Bone marrow (tissue), 2 donors: ENCODE data around the gene RPS3A.
A peak's percentile ranks its signal among the peaks of the same experiment; 100 is the strongest.
"Not testable (repeated sequence)": the region's sequence is repeated elsewhere in the genome, so short reads cannot be mapped to it uniquely, and the experiment has no call there.

Source experiments
- DNase-seq, 2 donors: peaks; one replicate each; lab custom pipeline; 2025; lab: John Stamatoyannopoulos, UW

The RPS3A gene

GRCh38 chr4:151099229-151099975, at the start of gene RPS3A:
TSS of gene RPS3A (plus strand) at chr4:151099628. CDS start at chr4:151099653, 25 bp downstream.
- peak; percentile 93 to 97 for DNase-seq

GRCh38 chr4:151052785-151053184, 46.6 kb upstream of the RPS3A start:
- DNase-seq = no peak

DNA sequence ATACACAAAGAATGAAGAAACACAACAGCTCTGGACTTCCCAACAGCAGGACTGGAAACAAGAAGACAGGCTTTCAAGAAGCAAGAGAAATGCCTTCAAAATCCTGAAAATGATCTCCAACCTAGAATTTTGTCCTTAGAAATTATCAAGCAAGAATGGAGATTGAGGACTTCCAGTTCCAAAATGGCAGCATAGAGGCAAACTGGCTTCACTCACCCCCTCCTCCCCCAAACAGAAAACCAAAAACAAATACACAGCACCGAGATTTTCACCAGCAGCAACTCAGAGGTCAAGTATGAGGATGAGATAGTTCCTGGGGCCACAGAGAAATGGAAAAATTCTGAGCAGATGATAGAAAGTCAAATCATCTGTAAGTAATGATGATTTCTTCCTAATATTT, 43.9 kb upstream of the RPS3A start:
- DNase-seq = no peak

GRCh38 chr4:151063143-151063542, 36.3 kb upstream of the RPS3A start:
- DNase-seq = not testable (repeated sequence)

DNA sequence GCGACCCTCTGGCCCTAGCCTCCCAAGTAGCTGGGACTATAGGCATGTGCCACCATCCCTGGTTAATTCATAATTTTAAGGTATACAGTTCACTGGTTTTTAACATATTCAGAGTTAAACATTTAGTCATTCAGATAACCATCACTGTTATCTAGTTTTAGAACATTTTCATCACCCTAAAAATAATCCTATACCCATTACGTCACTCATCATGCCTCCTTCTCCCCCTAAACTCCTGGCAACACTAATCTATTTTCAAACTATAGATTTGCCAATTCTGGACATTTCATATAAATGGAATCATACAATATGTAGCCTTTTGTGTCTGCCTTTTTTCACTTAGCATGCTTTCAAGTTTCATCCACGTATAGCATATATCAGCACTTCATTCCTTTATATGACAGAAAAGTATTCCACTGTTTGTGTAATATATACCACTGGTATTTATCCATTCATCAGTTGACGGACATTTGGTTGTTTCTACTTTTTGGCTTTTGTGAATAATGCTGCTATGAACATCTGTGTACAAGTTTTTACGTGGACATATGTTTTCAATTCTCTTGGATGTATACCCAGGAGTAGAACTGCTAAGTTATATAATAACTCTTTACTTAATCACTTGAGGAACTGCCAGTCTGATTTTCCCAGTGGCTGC, 32.0 kb upstream of the RPS3A start:
- DNase-seq = no peak

DNA sequence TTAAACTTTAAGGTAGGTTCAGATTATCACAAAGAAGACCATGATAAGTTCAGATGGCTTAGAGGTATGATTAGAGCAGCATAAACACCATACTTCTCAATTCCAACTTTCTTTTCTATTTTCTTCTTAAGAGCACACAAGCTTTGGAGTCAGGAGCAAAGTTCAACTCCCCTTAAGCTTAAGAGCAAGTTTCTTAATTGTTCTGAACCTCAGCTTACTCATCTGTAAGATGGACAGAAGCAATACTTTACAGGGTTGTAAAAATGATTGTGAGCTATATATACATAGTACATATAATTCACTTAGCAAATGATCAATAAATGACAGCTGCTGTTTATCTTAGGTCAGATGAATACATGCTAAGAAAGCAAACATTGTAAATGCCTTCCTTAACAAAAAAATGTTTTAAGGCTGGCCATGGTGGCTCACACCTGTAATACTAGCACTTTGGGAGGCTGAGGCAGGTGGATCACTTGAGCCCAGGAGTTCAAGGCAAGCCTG, 25.0 kb upstream of the RPS3A start:
- no peak for DNase-seq

- not testable (repeated sequence) for DNase-seq
These were observed 21.4 kb upstream of the RPS3A start for GRCh38 chr4:151077978-151078377.

GRCh38 chr4:151087467-151087866, 12.0 kb upstream of the RPS3A start:
- DNase-seq = no peak

GRCh38 chr4:151091047-151091446, 8.4 kb upstream of the RPS3A start:
- DNase-seq = no peak

DNA sequence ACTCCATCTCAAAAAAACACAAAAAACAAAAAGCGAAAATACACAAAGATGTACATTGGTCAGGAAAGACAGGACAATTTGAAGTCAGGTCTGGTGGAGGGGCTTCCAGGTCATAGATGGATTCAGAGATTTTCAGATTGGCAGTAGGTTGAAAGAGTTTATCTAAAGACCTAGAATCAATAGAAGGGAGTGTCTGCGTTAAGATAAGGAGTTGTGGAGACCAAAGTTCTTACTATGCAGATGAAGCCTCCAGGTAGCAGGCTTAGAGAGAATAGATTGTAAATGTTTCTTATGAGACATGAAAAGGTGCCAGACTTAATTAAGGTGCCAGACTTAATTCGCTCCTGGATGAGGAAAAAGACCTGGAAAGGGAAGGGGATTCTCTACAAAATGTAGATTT, 6.9 kb upstream of the RPS3A start:
- no peak for DNase-seq

DNA sequence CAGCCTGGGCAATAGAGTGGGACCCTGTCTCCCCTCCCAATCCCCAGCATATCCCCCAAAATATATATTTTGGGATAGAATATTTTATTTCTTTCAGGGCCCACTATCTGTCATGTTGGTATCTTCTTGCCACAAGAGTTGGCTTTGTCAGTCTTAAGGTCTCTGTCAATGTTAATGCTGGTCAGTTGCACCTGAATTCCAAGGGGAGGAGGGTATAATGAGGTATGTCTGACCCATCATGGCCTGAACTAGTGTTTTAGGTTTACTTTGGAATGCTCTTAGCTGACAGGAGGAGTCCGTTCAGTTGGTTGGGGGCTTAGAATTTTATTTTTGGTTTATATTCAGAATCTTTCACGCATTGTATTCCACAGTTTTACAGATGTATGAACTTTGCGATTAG, 6.2 kb upstream of the RPS3A start:
- DNase-seq = no peak

- no peak for DNase-seq
These were observed 5.1 kb upstream of the RPS3A start for GRCh38 chr4:151094290-151094751.

DNA sequence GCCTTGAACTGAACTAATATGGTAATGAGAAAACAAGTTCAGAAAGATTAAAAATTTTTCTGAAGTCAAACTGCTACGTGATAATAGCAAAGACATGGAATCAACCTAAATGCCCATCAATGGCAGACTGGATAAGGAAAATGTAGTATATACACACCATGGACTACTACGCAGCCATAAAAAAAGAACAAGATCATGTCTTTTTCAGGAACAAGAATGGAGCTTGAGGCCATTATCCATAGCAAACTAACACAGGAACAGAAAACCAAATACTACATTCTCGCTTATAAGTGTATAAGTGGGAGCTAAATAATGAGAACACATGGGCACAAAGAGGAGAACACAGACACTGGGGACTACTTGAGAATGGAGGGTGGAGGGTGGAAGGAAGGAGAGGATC, 4.3 kb upstream of the RPS3A start:
- no peak for DNase-seq

- DNase-seq = no peak
These were observed 1.7 kb upstream of the RPS3A start for GRCh38 chr4:151097759-151098158.

DNA sequence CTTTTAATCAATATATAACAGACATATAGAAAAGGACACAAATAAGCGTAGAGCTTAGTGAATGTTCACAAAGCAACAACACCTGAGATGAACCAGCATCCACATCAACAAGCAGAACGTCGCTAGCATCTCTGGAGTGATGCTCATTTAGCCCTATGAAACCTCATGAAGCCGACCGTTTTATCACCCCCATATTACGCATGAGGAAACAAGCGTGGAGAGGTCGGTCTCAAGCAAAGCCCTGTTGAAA, 524 bp upstream of the RPS3A start:
- DNase-seq = no peak

GRCh38 chr4:151099976-151100417, 569 bp downstream of the RPS3A start:
- no peak for DNase-seq

DNA sequence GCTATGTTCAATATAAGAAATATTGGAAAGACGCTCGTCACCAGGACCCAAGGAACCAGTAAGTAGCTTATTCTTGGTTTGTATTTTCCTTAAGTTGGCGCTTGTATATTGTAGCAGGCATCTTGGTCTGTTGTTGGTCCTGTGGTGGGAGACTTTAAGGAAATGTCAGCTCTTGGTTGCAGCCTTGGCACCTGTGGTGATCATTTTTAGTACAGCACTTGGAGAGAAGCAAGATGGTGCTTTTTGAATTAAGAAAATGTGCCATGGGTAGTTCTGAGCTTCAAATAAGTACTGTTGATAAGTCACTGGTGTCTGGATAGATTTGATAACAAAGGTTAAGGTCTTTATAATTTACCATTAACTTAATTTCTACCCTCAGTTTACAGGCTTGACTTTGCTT, 1.1 kb downstream of the RPS3A start:
- no peak for DNase-seq

DNA sequence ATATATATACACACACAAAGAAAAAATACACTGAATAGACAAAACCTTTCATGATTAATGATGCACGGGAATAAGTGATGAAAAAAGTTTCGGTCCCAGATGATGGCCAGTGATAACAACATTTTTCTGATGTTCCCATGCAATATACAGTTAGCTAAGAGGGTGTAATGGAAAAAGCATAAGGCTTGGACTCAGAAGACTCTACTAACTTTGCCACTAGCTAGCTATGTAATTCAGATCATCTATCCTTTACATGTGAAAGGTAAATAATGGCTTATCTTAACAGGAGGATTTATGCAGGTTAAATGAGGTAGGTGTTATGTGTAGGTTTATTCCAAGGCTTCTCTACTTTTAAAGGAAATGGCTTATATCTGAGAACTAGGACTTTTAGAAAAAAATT, 4.3 kb downstream of the RPS3A start:
- DNase-seq = no peak

GRCh38 chr4:151104621-151105020, 5.2 kb downstream of the RPS3A start:
- DNase-seq = no peak

- DNase-seq = no peak
These were observed 6.1 kb downstream of the RPS3A start for GRCh38 chr4:151105454-151106032.

DNA sequence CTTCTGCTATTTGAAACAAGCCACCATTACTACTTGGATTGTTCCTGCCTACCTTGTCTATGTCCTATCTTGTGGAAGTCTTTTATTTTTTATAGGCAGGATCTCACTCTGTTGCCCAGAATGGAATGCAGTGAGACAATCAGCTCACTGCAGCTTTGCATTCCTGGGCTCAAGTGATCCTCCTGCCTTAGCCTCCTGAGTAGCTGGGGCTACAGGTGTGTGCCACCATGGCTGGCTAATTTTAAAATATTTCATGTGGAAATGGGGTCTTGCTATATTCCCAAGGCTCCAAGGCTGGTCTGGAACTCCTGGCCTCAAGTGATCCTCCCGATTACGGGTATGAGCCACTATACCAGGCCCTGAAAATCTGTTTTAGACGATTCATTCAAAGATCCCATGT, 7.6 kb downstream of the RPS3A start:
- DNase-seq = no peak

DNA sequence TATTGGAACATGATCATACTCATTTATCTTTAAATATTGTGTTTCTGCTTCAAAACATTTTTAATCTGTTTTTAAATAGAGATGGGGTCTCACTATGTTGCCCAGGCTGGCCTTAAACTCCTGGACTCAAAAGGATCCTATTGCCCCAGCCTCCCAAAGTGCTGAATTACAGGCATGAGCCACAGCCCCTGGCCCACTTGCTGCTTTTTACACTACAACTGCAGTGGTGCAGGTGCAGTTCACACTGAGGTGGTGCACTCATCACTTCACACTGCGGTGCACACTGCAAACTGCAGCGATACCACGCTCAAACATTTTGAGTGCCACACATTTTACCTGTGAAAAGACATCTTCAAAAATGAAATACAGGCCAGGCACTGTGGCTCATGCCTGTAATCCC, 10.8 kb downstream of the RPS3A start:
- DNase-seq = no peak

- DNase-seq = no peak
These were observed 14.9 kb downstream of the RPS3A start for GRCh38 chr4:151114338-151114737.
